ENCODE measurements around the gene RGL2. TPM values are rescaled to one million over a fixed set of nuclear protein-coding genes. Genes with fewer than 3 reads are reported as not detected.

The RGL2 gene
- total RNA-seq, 2 donors from 2014 or later, result 21.5 to 35.0 TPM

DNA sequence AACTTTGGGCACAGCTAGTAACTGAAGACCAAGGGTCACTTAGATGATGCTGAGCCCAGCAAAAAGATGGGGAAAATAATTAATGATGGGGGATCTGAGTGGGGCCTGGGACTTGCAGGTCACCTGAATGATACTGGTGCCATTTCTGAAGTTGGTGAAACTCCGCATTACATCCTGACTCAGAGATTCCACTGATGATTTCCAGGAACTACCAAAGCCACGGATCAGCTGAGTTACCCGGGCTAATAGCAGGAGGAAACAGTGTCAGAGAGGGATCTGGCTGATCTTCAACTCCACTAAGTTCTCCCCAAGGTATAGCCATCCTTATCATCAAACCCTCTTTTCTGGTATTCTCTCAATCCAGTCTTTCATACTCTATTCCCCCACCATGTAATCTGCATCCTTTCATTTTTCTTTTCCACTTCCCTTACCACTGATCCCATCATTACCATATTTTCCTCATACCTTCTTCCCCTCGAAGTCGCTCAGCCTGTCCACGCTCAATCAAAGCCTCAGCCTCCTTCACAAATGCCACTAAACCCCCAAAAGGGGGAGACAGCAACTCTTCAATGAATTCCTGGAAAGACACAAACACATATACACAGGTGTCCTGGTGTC, 47.2 kb downstream of the RGL2 start:
- ATAC-seq (no peak), DNase-seq (no peak)
- intact Hi-C loops (cut with DNase I, micrococcal nuclease), result no loop called here

DNA sequence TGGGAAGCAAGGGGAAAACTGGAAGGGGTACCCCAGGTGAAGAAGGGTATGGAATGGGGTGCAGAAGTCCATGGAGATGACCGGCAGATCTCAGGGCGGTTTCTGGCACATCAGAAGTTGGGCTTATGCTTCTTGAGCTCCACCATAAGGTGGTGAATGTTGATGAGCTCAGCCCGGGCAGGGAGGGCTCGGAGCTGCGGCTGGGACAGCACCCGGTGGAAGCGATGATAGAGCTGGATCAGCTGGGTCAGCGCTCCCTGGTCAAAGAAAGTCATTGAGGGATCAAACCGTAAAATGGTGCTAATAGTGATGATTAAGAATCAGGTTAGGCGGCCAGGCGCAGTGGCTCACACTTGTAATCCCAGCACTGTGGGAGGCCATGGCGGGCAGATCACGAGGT, 48.0 kb downstream of the RGL2 start:
- intact Hi-C loops (cut with DNase I, micrococcal nuclease), result no loop called here
- DNase-seq (no peak), ATAC-seq (no peak)

DNA sequence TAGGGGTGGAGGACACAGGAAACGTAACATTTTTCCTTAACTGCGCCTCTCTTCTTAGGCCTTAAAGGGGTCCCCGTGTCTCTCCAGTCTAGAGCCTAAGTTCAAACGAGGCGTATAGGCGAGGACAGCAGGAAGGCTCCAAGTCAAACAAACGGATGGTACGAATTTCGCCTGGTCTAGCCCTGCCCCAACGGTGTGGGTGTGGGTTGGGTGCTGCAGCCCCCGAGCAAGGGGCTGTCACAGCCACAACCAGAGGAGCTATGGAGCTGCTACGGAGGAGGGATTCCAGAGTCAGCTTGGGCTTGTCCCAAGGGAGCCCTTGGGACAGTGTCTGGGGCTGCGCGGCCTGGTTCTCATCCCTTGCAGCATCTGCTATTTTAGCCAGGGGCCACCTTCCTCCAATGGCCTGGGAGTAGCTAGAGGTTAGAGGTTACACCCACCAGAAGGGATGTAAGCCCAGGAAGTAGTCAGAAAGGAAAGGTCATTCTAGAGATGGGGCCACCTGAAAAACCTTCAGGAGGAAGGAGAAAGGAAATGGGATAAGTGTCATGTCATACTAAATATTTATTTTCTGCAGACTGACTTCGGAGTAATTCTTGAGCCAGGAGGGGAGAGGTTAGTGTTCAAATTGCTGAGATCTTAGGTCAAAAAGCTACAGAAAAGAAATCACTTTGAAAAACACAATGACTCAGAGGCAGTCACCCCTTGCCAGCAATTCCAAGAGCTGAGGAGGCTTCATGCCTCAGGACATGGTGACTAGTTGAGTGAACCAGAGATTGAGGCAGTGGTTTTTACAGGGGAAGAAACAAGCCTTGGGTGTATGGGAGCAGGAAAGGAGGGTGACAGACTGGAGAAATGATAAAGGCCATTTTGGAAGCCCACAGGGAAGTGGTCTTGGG, 48.8 kb downstream of the RGL2 start:
- ATAC-seq (peak; percentile 0), DNase-seq (peak in 1 of 2 donors; percentile 24)
- intact Hi-C loops (cut with DNase I, micrococcal nuclease), result loop anchor here in 1 of 2 donors (5.0 kb wide), 3 partner anchors 88 to 238 kb away; no protein-coding TSS in a partner anchor

DNA sequence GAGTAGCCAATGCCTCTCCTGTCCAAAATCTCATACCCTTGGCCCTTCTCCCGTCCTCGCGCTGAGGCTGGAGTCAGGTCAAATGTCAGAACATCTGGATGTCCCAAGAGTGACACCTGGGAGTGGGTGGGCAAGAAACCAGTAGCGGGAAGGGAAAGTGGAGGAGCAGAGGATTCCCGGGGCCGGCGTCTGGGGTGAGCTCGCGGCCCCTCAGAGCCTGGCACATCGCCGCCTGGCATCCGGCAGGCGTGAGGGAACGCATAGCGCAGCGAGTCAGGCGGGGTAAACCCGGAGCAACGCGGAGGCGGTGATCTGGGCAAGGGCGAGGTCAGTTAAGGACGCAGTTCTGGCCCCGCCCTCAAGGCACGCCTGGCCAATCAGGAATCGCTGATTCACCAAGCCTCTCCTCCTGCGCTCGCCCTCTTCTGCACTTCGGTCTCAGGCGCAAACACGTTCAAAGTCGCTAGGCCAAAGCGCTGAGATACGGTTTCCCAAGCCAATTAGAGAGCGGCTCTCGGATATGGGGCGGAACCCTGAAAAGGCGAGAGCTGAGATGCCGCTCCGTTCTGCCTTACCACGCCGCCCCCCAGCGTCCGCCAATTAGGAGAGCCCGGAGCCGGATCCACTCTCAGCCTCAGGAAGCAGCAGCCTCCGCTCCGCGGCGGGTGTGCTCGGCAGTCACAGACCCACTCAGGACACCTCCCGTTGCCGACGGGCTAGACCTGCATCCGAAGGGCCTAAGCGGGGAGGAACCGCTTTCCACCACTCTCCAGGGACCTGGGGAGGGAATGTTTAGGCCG, 49.6 kb downstream of the RGL2 start:
- intact Hi-C loops (cut with DNase I, micrococcal nuclease), result loop anchor here in 1 of 2 donors (5.0 kb wide), 3 partner anchors 87 to 237 kb away; no protein-coding TSS in a partner anchor
- ATAC-seq (peak; percentile 94), DNase-seq (peak; percentile 97 to 99)

DNA sequence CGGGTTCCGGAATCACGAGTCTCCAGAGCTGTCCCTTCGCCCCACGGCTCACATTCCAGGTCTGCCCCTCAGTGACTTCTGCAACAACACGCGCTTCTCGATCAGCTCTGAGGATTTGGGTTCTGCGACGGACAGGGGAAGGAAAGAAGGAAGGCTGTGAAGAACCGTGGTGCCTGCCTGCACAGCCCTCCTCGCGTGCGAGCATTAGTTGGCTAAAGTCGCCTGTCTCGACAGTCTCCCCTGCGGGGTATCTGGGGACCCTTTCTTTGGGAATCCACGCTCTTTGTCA, 50.2 kb downstream of the RGL2 start:
- DNase-seq (no peak), ATAC-seq (peak; percentile 6)
- intact Hi-C loops (cut with DNase I, micrococcal nuclease), result loop anchor here in 1 of 2 donors (5.0 kb wide), 3 partner anchors 86 to 236 kb away; no protein-coding TSS in a partner anchor

DNA sequence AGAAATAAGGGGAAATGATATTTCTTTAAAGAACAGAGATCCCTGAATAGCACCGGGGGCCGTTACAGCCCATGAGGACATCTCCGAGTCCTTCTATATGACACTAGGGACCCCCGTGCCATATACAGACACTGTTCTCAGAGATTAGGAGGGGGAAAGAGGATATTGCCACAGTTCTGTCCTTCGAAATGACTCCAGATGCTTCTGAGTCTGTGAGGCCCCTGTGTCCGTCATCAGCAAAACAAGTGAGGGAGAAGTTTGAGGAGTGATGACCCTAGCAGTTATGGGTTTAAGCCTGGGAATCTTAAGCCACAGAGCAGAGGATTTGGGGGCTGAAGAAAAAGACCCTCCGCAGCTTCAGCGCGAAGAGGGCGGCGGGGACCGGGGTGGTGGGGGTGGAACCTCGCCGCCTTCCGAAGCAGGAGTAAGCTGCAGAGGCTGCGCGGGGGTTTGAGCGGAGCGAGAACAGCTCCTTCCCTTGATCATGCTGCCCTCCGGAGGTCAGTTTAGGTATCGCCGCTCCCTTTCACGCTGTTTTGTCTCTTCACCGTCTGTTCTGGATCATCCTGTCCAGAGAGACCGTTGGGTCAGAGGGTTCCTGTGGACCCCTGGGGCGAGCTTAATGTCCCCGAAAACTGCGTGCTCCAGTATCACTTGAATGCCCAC, 50.6 kb downstream of the RGL2 start:
- intact Hi-C loops (cut with DNase I, micrococcal nuclease), result loop anchor here in 1 of 2 donors (5.0 kb wide), 3 partner anchors 86 to 236 kb away; no protein-coding TSS in a partner anchor
- DNase-seq (peak; percentile 82 to 94), ATAC-seq (peak; percentile 67)

DNA sequence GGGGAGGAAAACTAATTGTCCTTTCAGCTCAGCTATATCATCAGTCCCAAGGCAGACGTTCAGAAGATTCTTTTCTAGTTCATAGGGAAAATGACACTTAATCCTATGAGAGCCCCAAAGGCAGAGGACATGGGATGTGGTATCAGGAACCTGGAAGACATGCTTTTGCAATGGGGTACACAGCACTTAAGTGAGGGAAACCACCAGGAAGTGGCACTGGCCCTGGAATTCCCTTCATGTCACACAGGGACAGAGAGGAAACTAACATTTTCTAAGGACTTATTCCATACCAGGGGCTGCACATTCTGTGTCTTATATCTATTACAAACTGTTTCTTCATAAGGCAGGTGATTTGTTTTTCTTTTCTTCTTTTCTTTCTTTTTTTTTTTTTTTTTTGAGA, 55.3 kb downstream of the RGL2 start:
- intact Hi-C loops (cut with DNase I, micrococcal nuclease), result no loop called here
- DNase-seq (no peak), ATAC-seq (no peak)

DNA sequence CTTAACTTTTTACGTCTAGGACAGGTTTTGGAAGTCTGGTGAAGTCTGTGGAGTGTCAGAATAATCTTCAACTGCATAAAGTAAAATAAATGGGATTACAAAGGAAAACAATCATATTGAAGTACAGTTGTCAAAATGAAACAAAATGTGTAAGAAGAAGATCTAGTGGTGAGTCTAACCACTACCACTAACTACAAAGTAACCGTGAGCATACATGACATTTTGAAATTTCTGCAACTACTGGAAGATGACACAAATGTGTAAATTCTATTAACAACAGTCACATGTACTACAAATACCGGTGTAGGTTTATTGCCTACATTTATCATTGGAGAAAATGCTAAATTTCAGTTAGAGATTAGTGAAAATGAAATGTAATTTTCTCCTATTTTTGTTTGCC, 56.8 kb downstream of the RGL2 start:
- no peak for DNase-seq
- intact Hi-C loops (cut with DNase I, micrococcal nuclease), result no loop called here
- ATAC-seq, result no peak

Small RNAs within 50 kb of the gene (microRNA-seq; reads per million reads assigned to microRNA genes)
- gene MIR6834 (0 reads per million in 2 donors), gene MIR6873 (0 reads per million in 2 donors)

Other genes starting within 250 kb of the RGL2 start
- 100 to 1,000 TPM in 1 of 2 donors, 10 to 100 TPM in 1; 14.8 to 103 TPM for gene HLA-DPA1, start 225.3 kb downstream of the RGL2 start, total RNA-seq
- gene HLA-DPB1, start 223.0 kb downstream of the RGL2 start, total RNA-seq, result 10 to 100 TPM; 15.1 to 65.5 TPM
- gene COL11A2, start 106.5 kb downstream of the RGL2 start, total RNA-seq, result under 1 TPM; 0.45 to 0.55 TPM
- 10 to 100 TPM; 34.4 to 37.0 TPM for gene RXRB, start 98.3 kb downstream of the RGL2 start, total RNA-seq
- 100 to 1,000 TPM; 128 to 203 TPM for gene SLC39A7, start 98.1 kb downstream of the RGL2 start, total RNA-seq
- gene HSD17B8, start 94.3 kb downstream of the RGL2 start, total RNA-seq, result 10 to 100 TPM; 22.4 to 23.7 TPM
- gene RING1, start 90.4 kb downstream of the RGL2 start, total RNA-seq, result 10 to 100 TPM; 27.4 to 29.7 TPM
- 10 to 100 TPM; 60.2 to 68.4 TPM for gene VPS52, start 27.1 kb downstream of the RGL2 start, total RNA-seq
- 1,000 to 10,000 TPM; 1,882 to 2,045 TPM for gene RPS18, start 26.9 kb downstream of the RGL2 start, total RNA-seq
- gene B3GALT4, start 21.8 kb downstream of the RGL2 start, total RNA-seq, result 10 to 100 TPM; 34.8 to 40.3 TPM
- 10 to 100 TPM; 27.7 to 29.3 TPM for gene WDR46, start 9.7 kb downstream of the RGL2 start, total RNA-seq
- 10 to 100 TPM; 36.8 to 45.7 TPM for gene PFDN6, start 9.3 kb downstream of the RGL2 start, total RNA-seq
- gene TAPBP, start 15.1 kb upstream of the RGL2 start, total RNA-seq, result 100 to 1,000 TPM; 229 to 283 TPM
- gene ZBTB22, start 18.8 kb upstream of the RGL2 start, total RNA-seq, result 10 to 100 TPM; 19.9 to 21.3 TPM
- gene DAXX, start 24.0 kb upstream of the RGL2 start, total RNA-seq, result 10 to 100 TPM; 33.5 to 35.3 TPM
- gene KIFC1, start 92.9 kb upstream of the RGL2 start, total RNA-seq, result 10 to 100 TPM in 1 of 2 donors, 1 to 10 TPM in 1; 4.1 to 14.7 TPM
- gene PHF1, start 112.1 kb upstream of the RGL2 start, total RNA-seq, result 10 to 100 TPM; 28.3 to 41.2 TPM
- gene CUTA, start 119.2 kb upstream of the RGL2 start, total RNA-seq, result 100 to 1,000 TPM; 162 to 169 TPM
- gene SYNGAP1, start 121.1 kb upstream of the RGL2 start, total RNA-seq, result 1 to 10 TPM; 6.8 to 9.1 TPM
- gene ZBTB9, start 155.6 kb upstream of the RGL2 start, total RNA-seq, result 1 to 10 TPM; 3.9 to 7.9 TPM